Glutamatergic neuron (in vitro differentiated cells): ENCODE measurements around the gene GMDS. TPM values are rescaled to one million over a fixed set of nuclear protein-coding genes. Genes with fewer than 3 reads are reported as not detected.

Source experiments
- DNase-seq: peaks from one replicate; pipeline ENCODE4 v3.0.0; 2022
- H3K27ac Mint-ChIP-seq: one replicate; pipeline ENCODE4 v1.8.0; 2020; ENCODE audit warnings: mild to moderate bottlenecking, mixed read lengths, inconsistent platforms; ENCODE audit not compliant: unreplicated experiment
- H3K27me3 Mint-ChIP-seq: one replicate; pipeline ENCODE4 v1.8.0; 2020; ENCODE audit warnings: mild to moderate bottlenecking, moderate library complexity, mixed read lengths, inconsistent platforms; ENCODE audit not compliant: unreplicated experiment
- H3K36me3 Mint-ChIP-seq: one replicate; pipeline ENCODE4 v1.8.0; 2020; ENCODE audit warnings: mild to moderate bottlenecking, mixed read lengths, inconsistent platforms; ENCODE audit not compliant: unreplicated experiment
- H3K4me1 Mint-ChIP-seq: one replicate; pipeline ENCODE4 v1.8.0; 2020; ENCODE audit warnings: mild to moderate bottlenecking, low read depth, mixed read lengths, inconsistent platforms; ENCODE audit not compliant: unreplicated experiment
- H3K4me3 Mint-ChIP-seq: one replicate; pipeline ENCODE4 v1.8.0; 2020; ENCODE audit warnings: mild to moderate bottlenecking, mixed read lengths, inconsistent platforms; ENCODE audit not compliant: unreplicated experiment
- H3K9me3 Mint-ChIP-seq: one replicate; pipeline ENCODE4 v1.8.0; 2020; ENCODE audit warnings: mild to moderate bottlenecking, moderate library complexity, mixed read lengths, inconsistent platforms; ENCODE audit not compliant: unreplicated experiment
- CTCF ChIP-seq: fragments of 200-600 bp; sonication (generic); IDR thresholded peaks from one replicate; pipeline ENCODE4 v1.5.0; 2021; ENCODE audit not compliant: partially characterized antibody, unreplicated experiment
- total RNA-seq: library from RNA; stranded (reverse); fragmentation: NEBNext Ultra II Directional; extraction: Animal tissue kit (Norgen Biotek cat#: 25700); gene quantifications from one replicate; pipeline ENCODE4 v1.2.1, GENCODE V29; 2021; ENCODE audit not compliant: unreplicated experiment

Gene GMDS
- total RNA-seq, 1 donor from 2014 or later: 8.9 TPM

- DNase-seq: no peak
- peaks cover 25% of the 10 kb centered on the region for H3K4me1 Mint-ChIP-seq
- H3K4me3 Mint-ChIP-seq: no peak overlapping the region
- no peak overlapping the region for H3K27ac Mint-ChIP-seq
- TF ChIP-seq CTCF: no peak
- H3K27me3 Mint-ChIP-seq: no peaks in the 10 kb centered on the region
- no peaks in the 10 kb centered on the region for H3K36me3 Mint-ChIP-seq
- H3K9me3 Mint-ChIP-seq: peaks cover 2% of the 10 kb centered on the region
Observed at GRCh38 chr6:2035826-2036709, 209.3 kb downstream of the GMDS start.

- TF ChIP-seq CTCF: no peak
- no peak overlapping the region for H3K4me3 Mint-ChIP-seq
- H3K9me3 Mint-ChIP-seq: peaks cover 2% of the 10 kb centered on the region
- DNase-seq: no peak
- no peaks in the 10 kb centered on the region for H3K27me3 Mint-ChIP-seq
- H3K4me1 Mint-ChIP-seq: peaks cover 28% of the 10 kb centered on the region
- no peak overlapping the region for H3K27ac Mint-ChIP-seq
- H3K36me3 Mint-ChIP-seq: no peaks in the 10 kb centered on the region
Observed at GRCh38 chr6:2035046-2035445, 210.4 kb downstream of the GMDS start.

GRCh38 chr6:2034256-2034655 is 211.1 kb downstream of the GMDS start:
- H3K36me3 Mint-ChIP-seq: no peaks in the 10 kb centered on the region
- no peak for TF ChIP-seq CTCF
- DNase-seq: no peak
- no peak overlapping the region for H3K27ac Mint-ChIP-seq
- H3K4me3 Mint-ChIP-seq: no peak overlapping the region
- H3K9me3 Mint-ChIP-seq: peaks cover 2% of the 10 kb centered on the region
- H3K4me1 Mint-ChIP-seq: peaks cover 28% of the 10 kb centered on the region
- H3K27me3 Mint-ChIP-seq: no peaks in the 10 kb centered on the region

GRCh38 chr6:2033544-2033943 is 211.9 kb downstream of the GMDS start:
- H3K4me3 Mint-ChIP-seq: no peak overlapping the region
- H3K27me3 Mint-ChIP-seq: no peaks in the 10 kb centered on the region
- peaks cover 2% of the 10 kb centered on the region for H3K9me3 Mint-ChIP-seq
- H3K36me3 Mint-ChIP-seq: no peaks in the 10 kb centered on the region
- H3K27ac Mint-ChIP-seq: no peak overlapping the region
- TF ChIP-seq CTCF: no peak
- peaks cover 25% of the 10 kb centered on the region for H3K4me1 Mint-ChIP-seq
- DNase-seq: no peak

- DNase-seq: no peak
- H3K27me3 Mint-ChIP-seq: no peaks in the 10 kb centered on the region
- no peaks in the 10 kb centered on the region for H3K36me3 Mint-ChIP-seq
- no peak for TF ChIP-seq CTCF
- no peaks in the 10 kb centered on the region for H3K9me3 Mint-ChIP-seq
- no peak overlapping the region for H3K27ac Mint-ChIP-seq
- H3K4me1 Mint-ChIP-seq: peaks cover 15% of the 10 kb centered on the region
- H3K4me3 Mint-ChIP-seq: no peak overlapping the region
Observed at GRCh38 chr6:2030682-2031244, 214.6 kb downstream of the GMDS start.
